NCI-H446 treated with DMSO at 0.1 percent for 48 hours (cell line): ENCODE measurements around the gene UBAC1.

Experiments used
- DNase-seq: peaks from one replicate; lab custom pipeline; 2025; lab: John Stamatoyannopoulos, UW

UBAC1 gene

GRCh38 chr9:135993765-135994500 lies 32.8 kb upstream of the UBAC1 start:
- no peak for DNase-seq

GRCh38 chr9:135993409-135993742 lies 32.2 kb upstream of the UBAC1 start:
- DNase-seq: no peak

- no peak for DNase-seq
Measured at GRCh38 chr9:135992486-135993408, 31.6 kb upstream of the UBAC1 start.

GRCh38 chr9:135991771-135992170 lies 30.6 kb upstream of the UBAC1 start:
- no peak for DNase-seq

GRCh38 chr9:135990468-135991429 lies 29.6 kb upstream of the UBAC1 start:
- no peak for DNase-seq

- DNase-seq: no peak
Measured at GRCh38 chr9:135989722-135990467, 28.7 kb upstream of the UBAC1 start.

GRCh38 chr9:135989157-135989556 lies 28.0 kb upstream of the UBAC1 start:
- no peak for DNase-seq

- DNase-seq: no peak
Measured at GRCh38 chr9:135988493-135988892, 27.3 kb upstream of the UBAC1 start.

- no peak for DNase-seq
Measured at GRCh38 chr9:135987838-135988404, 26.7 kb upstream of the UBAC1 start.

GRCh38 chr9:135986605-135987004 lies 25.4 kb upstream of the UBAC1 start:
- no peak for DNase-seq

- DNase-seq: no peak
Measured at GRCh38 chr9:135985889-135986288, 24.7 kb upstream of the UBAC1 start.

- no peak for DNase-seq
Measured at GRCh38 chr9:135985459-135985774, 24.2 kb upstream of the UBAC1 start.

GRCh38 chr9:135984072-135984710 lies 23.0 kb upstream of the UBAC1 start:
- no peak for DNase-seq

- no peak for DNase-seq
Measured at GRCh38 chr9:135983208-135984071, 22.3 kb upstream of the UBAC1 start.

- DNase-seq: no peak
Measured at GRCh38 chr9:135982499-135983207, 21.5 kb upstream of the UBAC1 start.

- no peak for DNase-seq
Measured at GRCh38 chr9:135980926-135981630, 19.9 kb upstream of the UBAC1 start.

GRCh38 chr9:135979547-135980166 lies 18.5 kb upstream of the UBAC1 start:
- no peak for DNase-seq
